SU-DHL-6 (cell line): Measurements from ENCODE around the gene PTPRCAP.

Experiments used
- CTCF ChIP-seq: fragments of 200-600 bp; sonication (generic); IDR thresholded peaks from one replicate; pipeline ENCODE4 v1.5.1; 2017; ENCODE audit warnings: antibody characterized with exemption, mild to moderate bottlenecking, low read length, moderate library complexity; ENCODE audit not compliant: insufficient read depth, poor library complexity, severe bottlenecking
- EZH2phosphoT487 ChIP-seq: fragments of 200-600 bp; sonication (generic), shearing (Covaris generic); conservative IDR thresholded peaks from 2 replicates; pipeline ENCODE4 v1.6.1; 2018; ENCODE audit warnings: mild to moderate bottlenecking, antibody characterized with exemption, low read length, moderate library complexity, mixed read lengths

- TF ChIP-seq CTCF, result no peak
- TF ChIP-seq EZH2phosphoT487, result no peak
These were observed 24.1 kb downstream of the PTPRCAP start for GRCh38 chr11:67413266-67413849.
